ENCODE data around the gene TMBIM1.

The TMBIM1 gene

DNA sequence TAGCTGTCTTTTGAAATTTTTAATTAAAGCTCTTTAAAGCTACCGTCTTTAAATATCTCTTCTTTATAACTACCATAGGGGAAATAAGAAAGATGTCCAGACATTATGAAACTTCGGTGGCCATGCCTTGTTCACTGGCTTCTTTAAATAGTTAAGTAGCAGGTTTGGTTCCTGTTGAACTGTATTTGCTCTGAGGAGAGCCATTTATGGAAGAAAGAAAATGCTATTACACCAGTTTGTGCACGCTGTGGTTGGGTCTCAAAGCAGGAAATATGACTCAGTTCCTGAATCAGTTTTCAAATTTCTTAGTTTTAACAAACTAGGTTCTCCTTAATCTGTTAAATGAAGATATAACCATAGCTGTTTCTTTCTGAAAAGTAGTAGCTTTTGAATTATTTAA is 63.1 kb downstream of the TMBIM1 start:
- ChIA-PET CTCF (interaction anchor here (0.6 to 1.0 kb wide), 4 partner anchors 9 to 76 kb away, joined by 3 to 4 read pairs (median 4); no protein-coding TSS in a partner anchor), POLR2A (ENCODE audit: low non-redundant PET) (interaction anchor here (0.8 kb wide), 1 partner anchor 10 kb away, joined by 5 read pairs; no protein-coding TSS in a partner anchor)
- TF ChIP-seq, protein P1, sequence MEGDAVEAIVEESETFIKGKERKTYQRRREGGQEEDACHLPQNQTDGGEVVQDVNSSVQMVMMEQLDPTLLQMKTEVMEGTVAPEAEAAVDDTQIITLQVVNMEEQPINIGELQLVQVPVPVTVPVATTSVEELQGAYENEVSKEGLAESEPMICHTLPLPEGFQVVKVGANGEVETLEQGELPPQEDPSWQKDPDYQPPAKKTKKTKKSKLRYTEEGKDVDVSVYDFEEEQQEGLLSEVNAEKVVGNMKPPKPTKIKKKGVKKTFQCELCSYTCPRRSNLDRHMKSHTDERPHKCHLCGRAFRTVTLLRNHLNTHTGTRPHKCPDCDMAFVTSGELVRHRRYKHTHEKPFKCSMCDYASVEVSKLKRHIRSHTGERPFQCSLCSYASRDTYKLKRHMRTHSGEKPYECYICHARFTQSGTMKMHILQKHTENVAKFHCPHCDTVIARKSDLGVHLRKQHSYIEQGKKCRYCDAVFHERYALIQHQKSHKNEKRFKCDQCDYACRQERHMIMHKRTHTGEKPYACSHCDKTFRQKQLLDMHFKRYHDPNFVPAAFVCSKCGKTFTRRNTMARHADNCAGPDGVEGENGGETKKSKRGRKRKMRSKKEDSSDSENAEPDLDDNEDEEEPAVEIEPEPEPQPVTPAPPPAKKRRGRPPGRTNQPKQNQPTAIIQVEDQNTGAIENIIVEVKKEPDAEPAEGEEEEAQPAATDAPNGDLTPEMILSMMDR (conservative IDR thresholded peaks at IDR 0.05; ENCODE audit: low read depth), result no peak
- H3K27ac ChIP-seq, result no peak overlapping the region
- peak; percentile 62 for DNase-seq (ENCODE audit: low spot score)

DNA sequence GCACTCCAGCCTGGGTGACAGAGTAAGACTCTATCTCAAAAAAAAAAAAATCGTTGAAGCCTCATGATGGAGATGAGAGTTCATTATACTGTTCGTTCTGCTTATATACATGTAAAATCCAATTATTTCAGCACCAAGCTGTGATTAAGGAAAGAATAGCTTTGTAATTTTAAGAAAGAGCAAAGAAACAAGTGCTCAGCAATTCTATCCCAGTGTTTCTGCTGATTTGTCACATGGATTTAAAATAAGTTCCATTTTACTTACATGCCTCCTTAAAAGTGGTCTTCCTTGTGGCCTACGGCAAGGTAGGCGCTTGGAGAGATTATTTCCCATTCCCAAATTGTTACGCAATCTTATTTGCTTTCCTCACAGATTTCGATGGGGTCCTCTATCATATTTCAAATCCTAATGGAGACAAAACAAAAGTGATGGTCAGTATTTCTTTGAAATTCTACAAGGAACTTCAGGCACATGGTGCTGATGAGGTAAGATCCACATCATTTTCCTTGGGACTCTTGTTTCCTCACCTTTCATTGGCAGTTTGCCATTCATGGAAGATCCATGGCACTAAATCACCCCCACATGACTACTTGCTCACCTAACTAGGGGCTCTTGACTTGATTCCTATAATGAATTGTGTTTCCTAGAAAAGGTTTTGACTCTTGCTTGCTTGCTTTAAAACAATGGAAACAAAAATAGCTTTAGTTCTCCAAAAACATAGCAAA is 63.8 kb downstream of the TMBIM1 start:
- DNase-seq (ENCODE audit: low spot score), result peak; percentile 61
- TF ChIP-seq, protein P1 (conservative IDR thresholded peaks at IDR 0.05; ENCODE audit: low read depth), result no peak
- ChIA-PET POLR2A (ENCODE audit: low non-redundant PET) (no interaction called here), CTCF (no interaction called here)
- H3K27ac ChIP-seq, result peak overlapping the region; percentile 66

DNA sequence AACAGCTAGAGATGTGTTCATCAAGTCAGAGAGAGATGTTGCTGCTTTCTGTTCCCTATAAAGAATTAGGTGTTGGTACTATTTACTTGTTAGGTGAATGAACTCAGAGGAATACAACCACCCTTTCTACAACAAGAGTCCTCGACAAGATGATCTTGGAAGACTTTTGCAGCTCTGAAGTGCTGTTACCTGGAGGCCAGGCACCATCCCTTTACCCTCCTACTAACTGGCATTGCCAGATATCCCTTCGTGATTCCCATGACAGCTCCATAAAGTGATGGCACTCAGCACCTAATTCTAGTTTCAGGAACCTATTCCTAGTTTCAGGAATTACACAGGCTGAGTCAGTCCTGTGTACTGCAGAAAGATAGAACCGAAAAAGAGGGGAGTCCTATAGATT is 65.4 kb downstream of the TMBIM1 start:
- ChIA-PET POLR2A (ENCODE audit: low non-redundant PET) (no interaction called here), CTCF (no interaction called here)
- no peak overlapping the region for H3K27ac ChIP-seq
- DNase-seq (ENCODE audit: low spot score), result no peak
- TF ChIP-seq, protein P1 (conservative IDR thresholded peaks at IDR 0.05; ENCODE audit: low read depth), result no peak

All from RWPE1 (cell line).